Central memory CD8-positive, alpha-beta T cell (primary cell): ENCODE results near the gene INAFM1.

Experiments
- ATAC-seq: fragments of 150-1000 bp; cut with Tn5 transposase; replicated peaks from 2 replicates; pipeline ENCODE4 v1.10.0; 2022; ENCODE audit warnings: mild to moderate bottlenecking, moderate FRiP score, moderate number of reproducible peaks; ENCODE audit not compliant: poor library complexity, severe bottlenecking; ENCODE audit errors: extremely low read depth
- DNase-seq, 2 donors: peaks; one replicate each; pipeline ENCODE4 v3.0.0; 2021; ENCODE audit warnings: low spot score in 2 of 2
- H3K27ac Mint-ChIP-seq: one replicate; pipeline ENCODE4 v1.8.0; 2022; ENCODE audit warnings: low read depth, mild to moderate bottlenecking, moderate library complexity, mixed read lengths
- H3K27me3 Mint-ChIP-seq: one replicate; pipeline ENCODE4 v1.8.0; 2022; ENCODE audit warnings: mixed read lengths
- H3K36me3 Mint-ChIP-seq: one replicate; pipeline ENCODE4 v1.8.0; 2022; ENCODE audit warnings: mild to moderate bottlenecking, moderate library complexity, mixed read lengths; ENCODE audit not compliant: insufficient read depth
- H3K4me1 Mint-ChIP-seq: one replicate; pipeline ENCODE4 v1.8.0; 2022; ENCODE audit warnings: mixed read lengths
- H3K4me3 Mint-ChIP-seq: one replicate; pipeline ENCODE4 v1.8.0; 2022; ENCODE audit warnings: mild to moderate bottlenecking, moderate library complexity, mixed read lengths
- H3K9me3 Mint-ChIP-seq: one replicate; pipeline ENCODE4 v1.8.0; 2022; ENCODE audit warnings: mixed read lengths

Gene INAFM1

GRCh38 chr19:47274071-47274890 lies at the start of gene INAFM1:
TSS of gene INAFM1 (plus strand) at chr19:47274885. CDS start at chr19:47274920, 35 bp downstream.
- Mint-ChIP-seq H3K4me1 (peaks cover 36% of the 10 kb centered on the region), H3K27ac (peak within 1 kb of the TSS; percentile 92), H3K27me3 (no peaks in the 10 kb centered on the region), H3K4me3 (peak within 1 kb of the TSS; percentile 87), H3K36me3 (peaks cover 33% of the 10 kb centered on the region), H3K9me3 (no peaks in the 10 kb centered on the region)
- ATAC-seq = peak; percentile 75
- DNase-seq = peak; percentile 97 to 99

GRCh38 chr19:47225746-47226425 lies 48.8 kb upstream of the INAFM1 start:
- Mint-ChIP-seq H3K27me3 (no peaks in the 10 kb centered on the region), H3K4me3 (peak overlapping the region; percentile 60), H3K9me3 (no peaks in the 10 kb centered on the region), H3K4me1 (peaks cover 6% of the 10 kb centered on the region), H3K27ac (peak overlapping the region; percentile 79), H3K36me3 (peaks cover 34% of the 10 kb centered on the region)
- peak; percentile 42 for ATAC-seq
- DNase-seq = peak; percentile 86 to 87

- ATAC-seq = no peak
- DNase-seq = no peak
- Mint-ChIP-seq H3K9me3 (no peaks in the 10 kb centered on the region), H3K4me1 (peaks cover 10% of the 10 kb centered on the region), H3K27me3 (no peaks in the 10 kb centered on the region), H3K36me3 (peaks cover 36% of the 10 kb centered on the region), H3K4me3 (no peak overlapping the region), H3K27ac (peak overlapping the region; percentile 79)
These were observed 48.0 kb upstream of the INAFM1 start for GRCh38 chr19:47226426-47227351.

GRCh38 chr19:47227352-47228167 lies 47.1 kb upstream of the INAFM1 start:
- Mint-ChIP-seq H3K36me3 (peaks cover 35% of the 10 kb centered on the region), H3K27me3 (no peaks in the 10 kb centered on the region), H3K9me3 (no peaks in the 10 kb centered on the region), H3K4me1 (peaks cover 18% of the 10 kb centered on the region), H3K4me3 (no peak overlapping the region), H3K27ac (peak overlapping the region; percentile 79)
- DNase-seq (no peak), ATAC-seq (no peak)

- no peaks in the 10 kb centered on the region for H3K27me3 Mint-ChIP-seq
- peaks cover 24% of the 10 kb centered on the region for H3K4me1 Mint-ChIP-seq
- no peak overlapping the region for H3K27ac Mint-ChIP-seq
- no peak overlapping the region for H3K4me3 Mint-ChIP-seq
- DNase-seq (peak; percentile 31 to 32), ATAC-seq (no peak)
- no peaks in the 10 kb centered on the region for H3K9me3 Mint-ChIP-seq
- peaks cover 35% of the 10 kb centered on the region for H3K36me3 Mint-ChIP-seq
These were observed 46.3 kb upstream of the INAFM1 start for GRCh38 chr19:47228168-47228936.

GRCh38 chr19:47228937-47229675 lies 45.6 kb upstream of the INAFM1 start:
- Mint-ChIP-seq H3K36me3 (peaks cover 34% of the 10 kb centered on the region), H3K4me3 (no peak overlapping the region), H3K27me3 (no peaks in the 10 kb centered on the region), H3K4me1 (peaks cover 24% of the 10 kb centered on the region), H3K27ac (no peak overlapping the region), H3K9me3 (no peaks in the 10 kb centered on the region)
- ATAC-seq (peak; percentile 3), DNase-seq (peak in 1 of 2 donors; percentile 40)

- H3K27ac Mint-ChIP-seq = no peak overlapping the region
- H3K9me3 Mint-ChIP-seq = no peaks in the 10 kb centered on the region
- no peaks in the 10 kb centered on the region for H3K27me3 Mint-ChIP-seq
- H3K36me3 Mint-ChIP-seq = peaks cover 34% of the 10 kb centered on the region
- no peak for DNase-seq
- ATAC-seq = no peak
- peaks cover 24% of the 10 kb centered on the region for H3K4me1 Mint-ChIP-seq
- H3K4me3 Mint-ChIP-seq = no peak overlapping the region
These were observed 45.0 kb upstream of the INAFM1 start for GRCh38 chr19:47229676-47230053.

GRCh38 chr19:47230054-47230920 lies 44.4 kb upstream of the INAFM1 start:
- Mint-ChIP-seq H3K4me1 (peaks cover 23% of the 10 kb centered on the region), H3K4me3 (no peak overlapping the region), H3K27ac (no peak overlapping the region), H3K9me3 (no peaks in the 10 kb centered on the region), H3K27me3 (no peaks in the 10 kb centered on the region), H3K36me3 (peaks cover 33% of the 10 kb centered on the region)
- peak; percentile 88 to 89 for DNase-seq
- ATAC-seq = peak; percentile 34

- Mint-ChIP-seq H3K27me3 (no peaks in the 10 kb centered on the region), H3K36me3 (peaks cover 28% of the 10 kb centered on the region), H3K4me3 (peak within 1 kb of the TSS; percentile 70), H3K27ac (peak within 1 kb of the TSS; percentile 83), H3K4me1 (peaks cover 18% of the 10 kb centered on the region), H3K9me3 (no peaks in the 10 kb centered on the region)
- DNase-seq (no peak), ATAC-seq (no peak)
These were observed 43.8 kb upstream of the INAFM1 start, which contains the start of gene BBC3 for GRCh38 chr19:47230921-47231214. TSS of gene BBC3 (minus strand) at chr19:47231199. CDS start at chr19:47228431, 2,768 bp downstream.
